Astrocyte (in vitro differentiated cells and primary cell): ENCODE measurements around the gene ADAMTS20. TPM values are rescaled to one million over a fixed set of nuclear protein-coding genes. Genes with fewer than 3 reads are reported as not detected.
"Not testable (repeated sequence)": the region's sequence is repeated elsewhere in the genome, so short reads cannot be mapped to it uniquely, and the experiment has no call there.

ENCODE experiments used
- DNase-seq: peaks from one replicate; pipeline ENCODE4 v3.0.0-alpha.2; 2010; ENCODE audit warnings: low read depth
- FAIRE-seq: peaks from 2 replicates; lab custom pipeline; 2011; peaks lifted over from hg19 to GRCh38; lab: Jason Lieb, UNC
- H2AFZ ChIP-seq: 2 replicates; pipeline ENCODE4 v1.6.0; 2012; ENCODE audit warnings: low read depth, low read length, inconsistent platforms
- H3K27ac ChIP-seq: 2 replicates; pipeline ENCODE4 v1.5.1; 2011; ENCODE audit warnings: low read depth, low read length, inconsistent platforms
- H3K27me3 ChIP-seq: 2 replicates; pipeline ENCODE4 v1.6.0; 2011; ENCODE audit warnings: low read length, inconsistent platforms; ENCODE audit not compliant: insufficient read depth
- H3K36me3 ChIP-seq: 2 replicates; pipeline ENCODE4 v1.5.1; 2011; ENCODE audit warnings: low read length, inconsistent platforms; ENCODE audit not compliant: insufficient read depth
- H3K4me1 ChIP-seq: 2 replicates; pipeline ENCODE4 v1.5.1; 2011; ENCODE audit warnings: low read length, inconsistent platforms; ENCODE audit not compliant: insufficient read depth
- H3K4me2 ChIP-seq: 2 replicates; pipeline ENCODE4 v1.6.0; 2012; ENCODE audit warnings: low read length, inconsistent platforms
- H3K4me3 ChIP-seq: 2 replicates; pipeline ENCODE4 v1.5.1; 2011; ENCODE audit warnings: low read depth, mild to moderate bottlenecking, low read length, inconsistent platforms; ENCODE audit not compliant: insufficient read depth
- H3K79me2 ChIP-seq: 2 replicates; pipeline ENCODE4 v1.6.0; 2012; ENCODE audit warnings: mild to moderate bottlenecking, low read length, inconsistent platforms; ENCODE audit not compliant: insufficient read depth
- H3K9ac ChIP-seq: 2 replicates; pipeline ENCODE4 v1.6.0; 2012; ENCODE audit warnings: mild to moderate bottlenecking, low read length, inconsistent platforms
- H3K9me3 ChIP-seq: 2 replicates; pipeline ENCODE4 v1.5.1; 2012; ENCODE audit warnings: low read depth, mild to moderate bottlenecking, low read length, inconsistent platforms; ENCODE audit not compliant: insufficient read depth
- H4K20me1 ChIP-seq: 2 replicates; pipeline ENCODE4 v1.6.0; 2012; ENCODE audit warnings: low read length, inconsistent platforms; ENCODE audit not compliant: insufficient read depth
- H3K27ac Mint-ChIP-seq: one replicate; pipeline ENCODE4 v1.8.0; 2021; ENCODE audit warnings: mild to moderate bottlenecking, mixed read lengths; ENCODE audit not compliant: unreplicated experiment
- H3K27me3 Mint-ChIP-seq: one replicate; pipeline ENCODE4 v1.8.0; 2021; ENCODE audit warnings: low read depth, mixed read lengths; ENCODE audit not compliant: unreplicated experiment
- H3K36me3 Mint-ChIP-seq: one replicate; pipeline ENCODE4 v1.8.0; 2021; ENCODE audit warnings: low read depth, mixed read lengths; ENCODE audit not compliant: unreplicated experiment
- H3K4me1 Mint-ChIP-seq: one replicate; pipeline ENCODE4 v1.8.0; 2021; ENCODE audit warnings: low read depth, mixed read lengths; ENCODE audit not compliant: unreplicated experiment
- H3K4me3 Mint-ChIP-seq: one replicate; pipeline ENCODE4 v1.8.0; 2021; ENCODE audit warnings: mild to moderate bottlenecking, moderate library complexity, mixed read lengths; ENCODE audit not compliant: unreplicated experiment
- H3K9me3 Mint-ChIP-seq: one replicate; pipeline ENCODE4 v1.8.0; 2021; ENCODE audit warnings: mild to moderate bottlenecking, mixed read lengths; ENCODE audit not compliant: unreplicated experiment
- CTCF ChIP-seq: IDR thresholded peaks from 2 replicates; pipeline ENCODE4 v1.5.1; 2011; ENCODE audit warnings: low read depth, mild to moderate bottlenecking, inconsistent platforms, low read length, moderate library complexity; ENCODE audit not compliant: insufficient read depth
- EZH2 ChIP-seq: IDR thresholded peaks from 2 replicates; pipeline ENCODE4 v1.6.1; 2012; ENCODE audit warnings: mild to moderate bottlenecking, low read length, inconsistent platforms; ENCODE audit not compliant: insufficient read depth
- total RNA-seq: library from RNA; stranded (reverse); gene quantifications from 2 replicates; pipeline ENCODE4 v1.2.1, GENCODE V29; 2021

Gene ADAMTS20
- total RNA-seq, 1 donor from 2014 or later: 0.66 TPM

DNA sequence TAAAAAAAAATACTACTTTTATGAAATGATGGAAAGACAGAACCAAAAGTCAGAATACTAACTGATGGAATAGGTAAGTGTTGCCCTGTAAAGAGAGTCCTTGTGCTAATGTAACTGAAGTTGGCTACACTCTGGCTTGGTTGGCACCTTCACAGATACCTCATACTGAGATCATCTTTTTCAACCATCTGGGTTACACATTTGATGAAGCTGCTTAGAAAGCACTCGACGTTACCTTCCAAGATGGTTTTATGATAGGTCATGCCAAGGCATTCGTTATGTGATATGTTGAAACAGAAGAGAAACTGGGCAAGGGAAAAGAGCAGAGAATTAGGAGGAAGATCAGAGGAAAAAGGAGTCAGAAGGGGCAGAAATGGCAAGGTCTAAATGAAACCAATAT lies 203.8 kb downstream of the ADAMTS20 start:
- H3K9me3 Mint-ChIP-seq: peaks cover 9% of the 10 kb centered on the region
- H4K20me1 ChIP-seq: no peaks in the 10 kb centered on the region
- no peak overlapping the region for H3K27ac ChIP-seq
- peaks cover 11% of the 10 kb centered on the region for H3K9me3 ChIP-seq
- no peaks in the 10 kb centered on the region for H3K36me3 ChIP-seq
- H3K27me3 ChIP-seq: no peaks in the 10 kb centered on the region
- no peaks in the 10 kb centered on the region for H3K79me2 ChIP-seq
- DNase-seq (no peak), FAIRE-seq (no peak)
- peaks cover 2% of the 10 kb centered on the region for H3K27me3 Mint-ChIP-seq
- H3K4me1 ChIP-seq: no peaks in the 10 kb centered on the region
- no peak overlapping the region for H3K9ac ChIP-seq
- no peak overlapping the region for H3K4me2 ChIP-seq
- no peak overlapping the region for H3K4me3 ChIP-seq
- no peak overlapping the region for H3K4me3 Mint-ChIP-seq
- H3K36me3 Mint-ChIP-seq: no peaks in the 10 kb centered on the region
- H2AFZ ChIP-seq: no peak overlapping the region
- TF ChIP-seq EZH2: no peak
- TF ChIP-seq CTCF: no peak
- H3K27ac Mint-ChIP-seq: no peak overlapping the region
- H3K4me1 Mint-ChIP-seq: no peaks in the 10 kb centered on the region

GRCh38 chr12:43347026-43347425 lies 205.0 kb downstream of the ADAMTS20 start:
- DNase-seq (no peak), FAIRE-seq (no peak)
- Mint-ChIP-seq H3K36me3 (no peaks in the 10 kb centered on the region), H3K27ac (no peak overlapping the region), H3K4me3 (no peak overlapping the region), H3K27me3 (peaks cover 2% of the 10 kb centered on the region), H3K9me3 (peaks cover 9% of the 10 kb centered on the region), H3K4me1 (no peaks in the 10 kb centered on the region)
- Histone ChIP-seq H4K20me1 (no peaks in the 10 kb centered on the region), H3K4me2 (no peak overlapping the region), H3K79me2 (no peaks in the 10 kb centered on the region), H3K4me1 (no peaks in the 10 kb centered on the region), H3K9me3 (peaks cover 11% of the 10 kb centered on the region), H3K36me3 (no peaks in the 10 kb centered on the region), H3K9ac (no peak overlapping the region), H3K4me3 (no peak overlapping the region), H3K27ac (no peak overlapping the region), H3K27me3 (no peaks in the 10 kb centered on the region), H2AFZ (no peak overlapping the region)
- TF ChIP-seq EZH2 (no peak), CTCF (no peak)

GRCh38 chr12:43345023-43345422 lies 207.0 kb downstream of the ADAMTS20 start:
- no peak overlapping the region for H3K27ac ChIP-seq
- peaks cover 11% of the 10 kb centered on the region for H3K9me3 ChIP-seq
- Mint-ChIP-seq H3K9me3 (peaks cover 9% of the 10 kb centered on the region), H3K27ac (no peak overlapping the region), H3K4me1 (no peaks in the 10 kb centered on the region), H3K36me3 (no peaks in the 10 kb centered on the region), H3K27me3 (peaks cover 2% of the 10 kb centered on the region), H3K4me3 (no peak overlapping the region)
- no peak overlapping the region for H3K9ac ChIP-seq
- H3K4me1 ChIP-seq: no peaks in the 10 kb centered on the region
- no peaks in the 10 kb centered on the region for H3K27me3 ChIP-seq
- no peak overlapping the region for H3K4me3 ChIP-seq
- H2AFZ ChIP-seq: no peak overlapping the region
- FAIRE-seq (no peak), DNase-seq (no peak)
- H3K79me2 ChIP-seq: no peaks in the 10 kb centered on the region
- no peak for TF ChIP-seq CTCF
- TF ChIP-seq EZH2: no peak
- H4K20me1 ChIP-seq: no peaks in the 10 kb centered on the region
- H3K4me2 ChIP-seq: no peak overlapping the region
- no peaks in the 10 kb centered on the region for H3K36me3 ChIP-seq

- DNase-seq: not testable (repeated sequence)
These were observed 210.2 kb downstream of the ADAMTS20 start for GRCh38 chr12:43341785-43342313.

More at GRCh38 chr12:43341785-43342313, 210.2 kb downstream of the ADAMTS20 start:
- H3K9ac ChIP-seq, H3K79me2 ChIP-seq, H4K20me1 ChIP-seq, FAIRE-seq, H3K36me3 Mint-ChIP-seq, H2AFZ ChIP-seq, H3K27me3 ChIP-seq, H3K4me2 ChIP-seq, H3K4me3 ChIP-seq, H3K4me3 Mint-ChIP-seq, H3K9me3 Mint-ChIP-seq, H3K27ac ChIP-seq, H3K27ac Mint-ChIP-seq, H3K27me3 Mint-ChIP-seq, H3K36me3 ChIP-seq: not testable (repeated sequence)
- peaks cover 18% of the 10 kb centered on the region for H3K4me1 Mint-ChIP-seq
- Histone ChIP-seq H3K9me3 (peaks cover 11% of the 10 kb centered on the region), H3K4me1 (peaks cover 23% of the 10 kb centered on the region)
